ENCODE data around the gene FGFRL1.

The FGFRL1 gene

GRCh38 chr4:1055721-1056590 lies 44.5 kb downstream of the FGFRL1 start:
- no peak for DNase-seq

GRCh38 chr4:1056671-1057402 lies 45.4 kb downstream of the FGFRL1 start:
- DNase-seq: no peak

- no peak for DNase-seq
Observed at GRCh38 chr4:1057403-1057745, 45.9 kb downstream of the FGFRL1 start.

- no peak for DNase-seq
Observed at GRCh38 chr4:1058198-1058996, 47.0 kb downstream of the FGFRL1 start.

- no peak for DNase-seq
Observed at GRCh38 chr4:1058997-1059665, 47.7 kb downstream of the FGFRL1 start.

GRCh38 chr4:1060121-1060520 lies 48.7 kb downstream of the FGFRL1 start:
- no peak for DNase-seq

- no peak for DNase-seq
Observed at GRCh38 chr4:1060621-1061020, 49.2 kb downstream of the FGFRL1 start.

- DNase-seq: no peak
Observed at GRCh38 chr4:1061056-1061700, 49.8 kb downstream of the FGFRL1 start.

- DNase-seq: no peak
Observed at GRCh38 chr4:1061760-1062159, 50.3 kb downstream of the FGFRL1 start.

- no peak for DNase-seq
Observed at GRCh38 chr4:1062419-1062818, 51.0 kb downstream of the FGFRL1 start.

- no peak for DNase-seq
Observed at GRCh38 chr4:1065732-1066131, 54.3 kb downstream of the FGFRL1 start.

- DNase-seq: no peak
Observed at GRCh38 chr4:1069394-1069793, 58.0 kb downstream of the FGFRL1 start.

GRCh38 chr4:1072830-1073446 lies 61.5 kb downstream of the FGFRL1 start:
- peak; percentile 13 for DNase-seq

- DNase-seq: no peak
Observed at GRCh38 chr4:1074077-1074476, 62.7 kb downstream of the FGFRL1 start.

GRCh38 chr4:1075225-1075624 lies 63.8 kb downstream of the FGFRL1 start:
- DNase-seq: no peak

- no peak for DNase-seq
Observed at GRCh38 chr4:1075809-1076699, 64.6 kb downstream of the FGFRL1 start.
